DOHH2 (cell line): ENCODE data around the gene KCTD1.
"Not testable (repeated sequence)": the region's sequence is repeated elsewhere in the genome, so short reads cannot be mapped to it uniquely, and the experiment has no call there.

ENCODE experiments used
- CTCF ChIP-seq: fragments of 200-600 bp; sonication (generic); IDR thresholded peaks from one replicate; pipeline ENCODE4 v1.5.1; 2014; ENCODE audit warnings: antibody characterized with exemption, mild to moderate bottlenecking, low read depth, low read length; ENCODE audit not compliant: poor library complexity, severe bottlenecking
- EZH2phosphoT487 ChIP-seq: fragments of 200-600 bp; sonication (generic); IDR thresholded peaks from 2 replicates; pipeline ENCODE4 v1.6.1; 2017; ENCODE audit warnings: borderline replicate concordance, mild to moderate bottlenecking, antibody characterized with exemption, low read length, moderate library complexity, mixed read lengths

GRCh38 chr18:26437634-26438033 lies 110.7 kb downstream of the KCTD1 start:
- TF ChIP-seq CTCF, EZH2phosphoT487: not testable (repeated sequence)
